Stimulated activated CD4-positive, alpha-beta T cell treated with anti-CD3 and anti-CD28 coated beads, Interleukin-4, amount 100 ng/mL, for 48 hours (primary cell): ENCODE measurements around the gene PNLDC1.
"Not testable (repeated sequence)": the region's sequence is repeated elsewhere in the genome, so short reads cannot be mapped to it uniquely, and the experiment has no call there.

Experiments used
- DNase-seq, 2 donors: peaks; one replicate each; pipeline ENCODE4 v3.0.0-alpha.2; 2020; ENCODE audit warnings: low read depth in 2 of 2

Gene PNLDC1

GRCh38 chr6:159819932-159820640 is 20.0 kb downstream of the PNLDC1 start:
- DNase-seq = peak; percentile 3 to 28

- DNase-seq = no peak
Observed at GRCh38 chr6:159821122-159821521, 21.0 kb downstream of the PNLDC1 start.

GRCh38 chr6:159821726-159822125 is 21.6 kb downstream of the PNLDC1 start:
- DNase-seq = no peak

- no peak for DNase-seq
Observed at GRCh38 chr6:159823953-159824352, 23.9 kb downstream of the PNLDC1 start.

- DNase-seq = not testable (repeated sequence)
Observed at GRCh38 chr6:159824690-159825089, 24.6 kb downstream of the PNLDC1 start.

GRCh38 chr6:159826004-159826403 is 25.9 kb downstream of the PNLDC1 start:
- DNase-seq = no peak

GRCh38 chr6:159826968-159827647 is 27.0 kb downstream of the PNLDC1 start:
- no peak for DNase-seq

- no peak for DNase-seq
Observed at GRCh38 chr6:159828074-159828473, 28.0 kb downstream of the PNLDC1 start.

- DNase-seq = no peak
Observed at GRCh38 chr6:159829526-159829925, 29.4 kb downstream of the PNLDC1 start.

GRCh38 chr6:159830501-159831372 is 30.7 kb downstream of the PNLDC1 start:
- no peak for DNase-seq

- DNase-seq = no peak
Observed at GRCh38 chr6:159831373-159831679, 31.2 kb downstream of the PNLDC1 start.

- no peak for DNase-seq
Observed at GRCh38 chr6:159832946-159833345, 32.9 kb downstream of the PNLDC1 start.

- no peak for DNase-seq
Observed at GRCh38 chr6:159833556-159833955, 33.5 kb downstream of the PNLDC1 start.

GRCh38 chr6:159833997-159834603 is 34.0 kb downstream of the PNLDC1 start:
- no peak for DNase-seq

- DNase-seq = no peak
Observed at GRCh38 chr6:159836718-159837490, 36.8 kb downstream of the PNLDC1 start.

GRCh38 chr6:159837511-159837910 is 37.4 kb downstream of the PNLDC1 start:
- DNase-seq = no peak

- DNase-seq = no peak
Observed at GRCh38 chr6:159838020-159838744, 38.1 kb downstream of the PNLDC1 start.

GRCh38 chr6:159842035-159842434 is 42.0 kb downstream of the PNLDC1 start:
- DNase-seq = no peak

- DNase-seq = no peak
Observed at GRCh38 chr6:159844737-159845645, 44.9 kb downstream of the PNLDC1 start.

GRCh38 chr6:159848552-159848951 is 48.5 kb downstream of the PNLDC1 start:
- DNase-seq = not testable (repeated sequence)
